SK-N-SH (cell line): ENCODE results near the gene KCNQ2. TPM values are rescaled to one million over a fixed set of nuclear protein-coding genes. Genes with fewer than 3 reads are reported as not detected.

ENCODE experiments used
- CTCF ChIA-PET: fragments of 300-600, 350-600 bp; formaldehyde crosslinking; extraction: SDS; loops from one replicate; lab custom pipeline; 2021; lab: Yijun Ruan, JAX
- POLR2A ChIA-PET: fragments of 350-600 bp; sonication (Branson Sonifier 250); formaldehyde crosslinking; extraction: SDS; loops from one replicate; lab custom pipeline; 2020; ENCODE audit warnings: antibody characterized with exemption, inconsistent platforms; lab: Yijun Ruan, JAX
- DNase-seq: peaks from one replicate; pipeline ENCODE4 v3.0.0; 2012
- H2AFZ ChIP-seq: fragments of 200-600 bp; sonication (generic); 2 replicates; pipeline ENCODE4 v1.8.1; 2016; ENCODE audit warnings: antibody characterized with exemption, mild to moderate bottlenecking, low read depth
- H3F3A ChIP-seq: fragments of 200-600 bp; sonication (generic); replicated peaks from 2 replicates; pipeline ENCODE3; 2016; ENCODE audit warnings: antibody characterized with exemption, mild to moderate bottlenecking; ENCODE audit not compliant: insufficient read depth
- H3K27ac ChIP-seq, 2 experiments: fragments of 200-500 bp in 1 of 2; fragments of 200-600 bp in 1 of 2; sonication (Bioruptor generic) in 1 of 2; sonication (generic), shearing (Covaris generic) in 1 of 2; 2 replicates each; pipeline versions ENCODE4 v1.5.1 to v1.6.1; 2014 to 2016; ENCODE audit warnings: low read depth in 2 of 2, inconsistent platforms in 1 of 2, low read length in 1 of 2, mild to moderate bottlenecking in 1 of 2, mixed read lengths in 1 of 2
- H3K27me3 ChIP-seq: fragments of 200-600 bp; sonication (generic), shearing (Covaris generic); 2 replicates; pipeline ENCODE4 v1.6.1; 2016; ENCODE audit warnings: mixed run types; ENCODE audit not compliant: insufficient read depth
- H3K36me3 ChIP-seq, 2 experiments: fragments of 200-500 bp in 1 of 2; fragments of 200-600 bp in 1 of 2; sonication (Bioruptor generic) in 1 of 2; sonication (generic) in 1 of 2; replicated peaks in 1 of 2; 2 replicates each; pipeline versions ENCODE3 to v1.5.1; 2014 to 2016; ENCODE audit warnings: low read length in 1 of 2, mild to moderate bottlenecking in 1 of 2; ENCODE audit not compliant: insufficient read depth in 2 of 2, control insufficient read depth in 1 of 2
- H3K4me1 ChIP-seq, 2 experiments: fragments of 200-500 bp in 1 of 2; fragments of 200-600 bp in 1 of 2; sonication (Bioruptor generic) in 1 of 2; sonication (generic), shearing (Covaris generic) in 1 of 2; 2 replicates each; pipeline versions ENCODE4 v1.5.1 to v1.6.1; 2014 to 2016; ENCODE audit warnings: low read depth in 1 of 2, low read length in 1 of 2, mixed run types in 1 of 2; ENCODE audit not compliant: insufficient read depth in 2 of 2, control insufficient read depth in 1 of 2
- H3K4me2 ChIP-seq: fragments of 200-600 bp; sonication (generic), shearing (Covaris generic); 2 replicates; pipeline ENCODE4 v1.6.1; 2017; ENCODE audit warnings: mixed run types
- H3K4me3 ChIP-seq, 2 experiments: fragments of 200-500 bp in 1 of 2; fragments of 200-600 bp in 1 of 2; sonication (Bioruptor generic) in 1 of 2; sonication (generic), shearing (Covaris generic) in 1 of 2; 2 replicates each; pipeline versions ENCODE4 v1.5.1 to v1.8.1; 2014 to 2016; ENCODE audit warnings: low read depth in 2 of 2, inconsistent platforms in 1 of 2, low read length in 1 of 2, mild to moderate bottlenecking in 1 of 2, mixed read lengths in 1 of 2, moderate library complexity in 1 of 2
- H3K79me2 ChIP-seq: fragments of 200-600 bp; sonication (generic); 2 replicates; pipeline ENCODE4 v1.8.1; 2017; ENCODE audit warnings: mild to moderate bottlenecking; ENCODE audit not compliant: insufficient read depth
- H3K9ac ChIP-seq: fragments of 200-600 bp; sonication (generic); 2 replicates; pipeline ENCODE4 v1.6.1; 2017; ENCODE audit warnings: mixed run types
- H3K9me2 ChIP-seq: fragments of 200-600 bp; sonication (generic); 2 replicates; pipeline ENCODE4 v1.6.1; 2017; ENCODE audit warnings: mixed run types
- H3K9me3 ChIP-seq: fragments of 200-600 bp; sonication (generic); 2 replicates; pipeline ENCODE4 v1.6.1; 2017; ENCODE audit warnings: mixed run types, mild to moderate bottlenecking, moderate library complexity
- H4K20me1 ChIP-seq: fragments of 200-600 bp; sonication (generic); 2 replicates; pipeline ENCODE4 v1.6.1; 2017; ENCODE audit warnings: mild to moderate bottlenecking, mixed run types; ENCODE audit not compliant: insufficient read depth
- CHD2 ChIP-seq: fragments of 150-350 bp; IDR thresholded peaks from 2 replicates; pipeline ENCODE4 v1.6.1; 2018; ENCODE audit warnings: low read length; ENCODE audit not compliant: partially characterized antibody
- FOSL2 ChIP-seq: IDR thresholded peaks from 2 replicates; pipeline ENCODE4 v1.4.0; 2012; ENCODE audit warnings: low read depth, mild to moderate bottlenecking, moderate library complexity, borderline replicate concordance
- GABPA ChIP-seq: IDR thresholded peaks from 2 replicates; pipeline ENCODE4 v1.4.0; 2012; ENCODE audit warnings: low read depth, mild to moderate bottlenecking
- GATA2 ChIP-seq: sonication (generic); formaldehyde crosslinking; IDR thresholded peaks from 2 replicates; pipeline ENCODE4 v1.5.0; 2020; ENCODE audit warnings: mild to moderate bottlenecking, missing genetic modification reagents
- MAX ChIP-seq: IDR thresholded peaks from 2 replicates; pipeline ENCODE4 v1.4.0; 2012; ENCODE audit warnings: low read depth
- MXI1 ChIP-seq: IDR thresholded peaks from 2 replicates; pipeline ENCODE4 v1.6.1; 2012; ENCODE audit warnings: mild to moderate bottlenecking, low read depth, low read length, improper control_type of control experiment
- PBX3 ChIP-seq: IDR thresholded peaks from 2 replicates; pipeline ENCODE4; 2012
- RAD21 ChIP-seq: IDR thresholded peaks from 2 replicates; pipeline ENCODE4 v1.6.1; 2012; ENCODE audit warnings: mild to moderate bottlenecking, low read length
- REST ChIP-seq: IDR thresholded peaks from 2 replicates; pipeline ENCODE4 v1.6.1; 2012; ENCODE audit warnings: mild to moderate bottlenecking, low read depth, low read length, moderate library complexity
- RXRA ChIP-seq: IDR thresholded peaks from 2 replicates; pipeline ENCODE4 v1.4.0; 2012; ENCODE audit warnings: low read depth, mild to moderate bottlenecking, borderline replicate concordance
- TEAD4 ChIP-seq: IDR thresholded peaks from 2 replicates; pipeline ENCODE4 v1.4.0; 2012; ENCODE audit warnings: mild to moderate bottlenecking, borderline replicate concordance; ENCODE audit not compliant: insufficient read depth
- WGBS: methylation state at CpG from one replicate; pipeline ENCODE4 v1.1.6; 2017; ENCODE audit warnings: low lambda C conversion rate; 5-methylcytosine and 5-hydroxymethylcytosine counted together
- polyA plus RNA-seq, 3 experiments: library from polyadenylated mRNA; depleted of rRNA; stranded (reverse); fragments of >200 nt; gene quantifications; 2 replicates each; pipeline ENCODE4 v1.2.3, GENCODE V29; 2012
- TF ChIP-seq, protein P1 (sequence below): fragments of 150-350 bp; IDR thresholded peaks from 2 replicates; pipeline ENCODE4 v1.6.1; 2017; ENCODE audit warnings: antibody characterized with exemption, low read length, low read depth, borderline replicate concordance
- TF ChIP-seq, protein P2 (sequence below): fragments of 150-350 bp; IDR thresholded peaks from 2 replicates; pipeline ENCODE4 v1.6.1; 2016; ENCODE audit warnings: mild to moderate bottlenecking, low read depth, low read length

The KCNQ2 gene
- polyA plus RNA-seq, 1 of the 3 experiments (the other 2 are of a cell fraction): 3.9 TPM

GRCh38 chr20:63394069-63394919, 78.2 kb downstream of the KCNQ2 start:
- CTCF ChIA-PET: interaction anchor here (0.8 to 9.1 kb wide), 4 partner anchors 13 to 171 kb away, joined by 3 to 92 read pairs (median 14); no protein-coding TSS in a partner anchor

More at GRCh38 chr20:63394069-63394919, 78.2 kb downstream of the KCNQ2 start:
- Histone ChIP-seq H3K4me1 (no peaks in the 10 kb centered on the region; a peak in 1 of 4 replicates), H4K20me1 (no peaks in the 10 kb centered on the region), H2AFZ (no peak overlapping the region), H3K4me3 (no peak overlapping the region), H3K79me2 (no peaks in the 10 kb centered on the region), H3K9ac (no peak overlapping the region), H3F3A (no peaks in the 10 kb centered on the region), H3K9me2 (no peaks in the 10 kb centered on the region), H3K27me3 (peaks cover 36% of the 10 kb centered on the region), H3K4me2 (no peak overlapping the region), H3K9me3 (peaks cover 3% of the 10 kb centered on the region; the same call in 1 of the 2 replicates), H3K36me3 (no peaks in the 10 kb centered on the region), H3K27ac (no peak overlapping the region)
- WGBS: 33% methylated on average over 15 of the region's 32 CpGs
- POLR2A ChIA-PET: no interaction called here
- no peak for DNase-seq
- TF ChIP-seq RAD21 (no peak), GABPA (no peak), FOSL2 (no peak), RXRA (no peak), GATA2 (CRISPR knock-in tag) (no peak), MXI1 (no peak), MAX (no peak), PBX3 (no peak), CHD2 (no peak), TEAD4 (no peak), REST (no peak)
- TF ChIP-seq, protein P1, sequence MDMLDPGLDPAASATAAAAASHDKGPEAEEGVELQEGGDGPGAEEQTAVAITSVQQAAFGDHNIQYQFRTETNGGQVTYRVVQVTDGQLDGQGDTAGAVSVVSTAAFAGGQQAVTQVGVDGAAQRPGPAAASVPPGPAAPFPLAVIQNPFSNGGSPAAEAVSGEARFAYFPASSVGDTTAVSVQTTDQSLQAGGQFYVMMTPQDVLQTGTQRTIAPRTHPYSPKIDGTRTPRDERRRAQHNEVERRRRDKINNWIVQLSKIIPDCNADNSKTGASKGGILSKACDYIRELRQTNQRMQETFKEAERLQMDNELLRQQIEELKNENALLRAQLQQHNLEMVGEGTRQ: no peak
- TF ChIP-seq, protein P2, sequence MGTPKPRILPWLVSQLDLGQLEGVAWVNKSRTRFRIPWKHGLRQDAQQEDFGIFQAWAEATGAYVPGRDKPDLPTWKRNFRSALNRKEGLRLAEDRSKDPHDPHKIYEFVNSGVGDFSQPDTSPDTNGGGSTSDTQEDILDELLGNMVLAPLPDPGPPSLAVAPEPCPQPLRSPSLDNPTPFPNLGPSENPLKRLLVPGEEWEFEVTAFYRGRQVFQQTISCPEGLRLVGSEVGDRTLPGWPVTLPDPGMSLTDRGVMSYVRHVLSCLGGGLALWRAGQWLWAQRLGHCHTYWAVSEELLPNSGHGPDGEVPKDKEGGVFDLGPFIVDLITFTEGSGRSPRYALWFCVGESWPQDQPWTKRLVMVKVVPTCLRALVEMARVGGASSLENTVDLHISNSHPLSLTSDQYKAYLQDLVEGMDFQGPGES: no peak
